ENCODE measurements around the gene SHROOM1.
"Not testable (repeated sequence)": the region's sequence is repeated elsewhere in the genome, so short reads cannot be mapped to it uniquely, and the experiment has no call there.

The SHROOM1 gene

GRCh38 chr5:132808448-132808847 is 22.0 kb downstream of the SHROOM1 start:
- no peak for DNase-seq

- DNase-seq, result peak in 38 of 56 donors; percentile 13 to 72 (median 49)
These were observed 23.1 kb downstream of the SHROOM1 start for GRCh38 chr5:132807163-132807838.

GRCh38 chr5:132806804-132807162 is 23.7 kb downstream of the SHROOM1 start:
- DNase-seq, result not testable (repeated sequence)

- not testable (repeated sequence) for DNase-seq
These were observed 24.6 kb downstream of the SHROOM1 start for GRCh38 chr5:132805872-132806271.

- DNase-seq, result not testable (repeated sequence)
These were observed 26.2 kb downstream of the SHROOM1 start for GRCh38 chr5:132804219-132804618.

GRCh38 chr5:132802685-132803066 is 27.8 kb downstream of the SHROOM1 start:
- DNase-seq, result not testable (repeated sequence)

- no peak for DNase-seq
These were observed 28.3 kb downstream of the SHROOM1 start for GRCh38 chr5:132802044-132802684.

- DNase-seq, result peak in 27 of 56 donors; percentile 19 to 74 (median 41)
These were observed 29.9 kb downstream of the SHROOM1 start for GRCh38 chr5:132800545-132800944.

- DNase-seq, result no peak
These were observed 31.1 kb downstream of the SHROOM1 start for GRCh38 chr5:132799392-132799791.

GRCh38 chr5:132797651-132798050 is 32.8 kb downstream of the SHROOM1 start:
- DNase-seq, result peak in 31 of 56 donors; percentile 27 to 75 (median 54)

- DNase-seq, result no peak
These were observed 39.4 kb downstream of the SHROOM1 start for GRCh38 chr5:132791026-132791425.

GRCh38 chr5:132790201-132790865 is 40.1 kb downstream of the SHROOM1 start:
- peak in 18 of 56 donors; percentile 23 to 74 (median 52) for DNase-seq

- no peak for DNase-seq
These were observed 41.2 kb downstream of the SHROOM1 start for GRCh38 chr5:132788990-132789886.

GRCh38 chr5:132788508-132788907 is 41.9 kb downstream of the SHROOM1 start:
- no peak for DNase-seq

GRCh38 chr5:132787076-132787475 is 43.4 kb downstream of the SHROOM1 start:
- no peak for DNase-seq

- DNase-seq, result no peak
These were observed 44.6 kb downstream of the SHROOM1 start for GRCh38 chr5:132785864-132786263.

GRCh38 chr5:132785365-132785764 is 45.1 kb downstream of the SHROOM1 start:
- DNase-seq, result no peak

GRCh38 chr5:132782101-132782500 is 48.3 kb downstream of the SHROOM1 start:
- DNase-seq, result peak in 4 of 56 donors; percentile 16 to 34 (median 28)

GRCh38 chr5:132781029-132781428 is 49.4 kb downstream of the SHROOM1 start:
- DNase-seq, result no peak

- no peak for DNase-seq
These were observed 49.9 kb downstream of the SHROOM1 start for GRCh38 chr5:132780577-132780976.

GRCh38 chr5:132779961-132780360 is 50.5 kb downstream of the SHROOM1 start:
- peak in 46 of 56 donors; percentile 18 to 84 (median 64) for DNase-seq
